ENCODE measurements around the gene MEIKIN. TPM values are rescaled to one million over a fixed set of nuclear protein-coding genes. Genes with fewer than 3 reads are reported as not detected.
A peak's percentile ranks its signal among the peaks of the same experiment; 100 is the strongest.

Gene MEIKIN
- total RNA-seq, 1 experiment from 2014 or later: not detected

DNA sequence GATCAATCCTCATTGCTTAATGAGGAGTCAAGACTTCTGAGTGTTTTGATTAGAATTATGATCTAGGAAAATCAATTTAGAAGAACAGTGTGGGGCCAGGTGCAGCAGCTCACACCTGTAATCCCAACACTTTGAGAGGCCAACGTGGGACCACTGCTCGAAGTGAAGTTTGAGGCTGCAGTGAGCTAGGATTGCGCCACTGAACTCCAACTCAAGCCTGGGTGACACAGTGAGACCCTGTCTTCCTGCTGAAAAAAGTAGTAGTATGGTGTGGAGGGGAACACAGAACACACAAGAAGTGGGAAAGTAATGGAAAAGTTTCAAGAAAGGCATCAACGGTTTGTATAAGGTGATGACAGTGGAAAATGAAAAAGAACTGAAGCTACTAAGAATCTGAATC, 157.7 kb downstream of the MEIKIN start:
- no peaks in the 10 kb centered on the region for H3K27me3 Mint-ChIP-seq (ENCODE audit: low read depth)
- Histone ChIP-seq H3K4me1 (ENCODE audit: insufficient read depth, low read length) (no peaks in the 10 kb centered on the region), H2AFZ (ENCODE audit: low read length) (no peak overlapping the region), H2BK12ac (ENCODE audit: insufficient read length, low read depth, low read length) (no peak overlapping the region), H3K79me1 (ENCODE audit: insufficient read depth, low read depth, low read length, poor library complexity, severe bottlenecking) (peaks cover 10% of the 10 kb centered on the region), H3K23me2 (ENCODE audit: insufficient read length, low read depth, low read length, poor library complexity, severe bottlenecking) (no peaks in the 10 kb centered on the region), H2BK5ac (ENCODE audit: insufficient read length, low read length) (no peak overlapping the region), H3K9me3 (ENCODE audit: control insufficient read depth, low read depth, low read length) (no peaks in the 10 kb centered on the region), H4K20me1 (ENCODE audit: control insufficient read depth, insufficient read depth, insufficient read length) (no peaks in the 10 kb centered on the region), H3K79me2 (ENCODE audit: insufficient read depth, low read length) (peaks cover 6% of the 10 kb centered on the region; the same call in 1 of the 2 replicates), H3K27me3 (ENCODE audit: insufficient read depth, low read length) (no peaks in the 10 kb centered on the region), H3K23ac (ENCODE audit: insufficient read length, low read depth, low read length) (no peak overlapping the region), H4K91ac (ENCODE audit: insufficient read length, low read depth, low read length) (no peak overlapping the region), H4K8ac (replicated peaks; ENCODE audit: insufficient read length, low read depth, low read length) (no peak overlapping the region), H2BK20ac (ENCODE audit: low read depth, low read length, poor library complexity, severe bottlenecking) (no peak overlapping the region), H3K9ac (ENCODE audit: extremely low read depth, insufficient read length, low read length) (no peak overlapping the region), H3K4me2 (ENCODE audit: insufficient read depth, insufficient read length, low read length) (no peak overlapping the region), H3T11ph (ENCODE audit: low read length) (no peak overlapping the region), H3K4ac (ENCODE audit: low read depth, low read length) (no peak overlapping the region), H4K5ac (ENCODE audit: insufficient read length, low read depth, low read length) (no peak overlapping the region), H3K27ac (ENCODE audit: insufficient read length, low read depth, low read length) (no peak overlapping the region), H2BK120ac (ENCODE audit: low read depth, low read length, poor library complexity, severe bottlenecking) (no peak overlapping the region), H3K18ac (ENCODE audit: insufficient read length, low read depth, low read length) (no peak overlapping the region), H3K56ac (ENCODE audit: insufficient read length, low read depth, low read length) (no peak overlapping the region), H3K14ac (ENCODE audit: insufficient read depth, low read length) (no peak overlapping the region), H2AK5ac (ENCODE audit: insufficient read length, low read length) (no peak overlapping the region), H2BK15ac (ENCODE audit: low read depth, low read length) (no peak overlapping the region)
- WGBS (ENCODE audit: extremely low coverage, insufficient read length, low lambda C conversion rate): no CpG with 5 or more reads among the region's 4 CpGs
- no peak for DNase-seq
- TF ChIP-seq, protein P1, sequence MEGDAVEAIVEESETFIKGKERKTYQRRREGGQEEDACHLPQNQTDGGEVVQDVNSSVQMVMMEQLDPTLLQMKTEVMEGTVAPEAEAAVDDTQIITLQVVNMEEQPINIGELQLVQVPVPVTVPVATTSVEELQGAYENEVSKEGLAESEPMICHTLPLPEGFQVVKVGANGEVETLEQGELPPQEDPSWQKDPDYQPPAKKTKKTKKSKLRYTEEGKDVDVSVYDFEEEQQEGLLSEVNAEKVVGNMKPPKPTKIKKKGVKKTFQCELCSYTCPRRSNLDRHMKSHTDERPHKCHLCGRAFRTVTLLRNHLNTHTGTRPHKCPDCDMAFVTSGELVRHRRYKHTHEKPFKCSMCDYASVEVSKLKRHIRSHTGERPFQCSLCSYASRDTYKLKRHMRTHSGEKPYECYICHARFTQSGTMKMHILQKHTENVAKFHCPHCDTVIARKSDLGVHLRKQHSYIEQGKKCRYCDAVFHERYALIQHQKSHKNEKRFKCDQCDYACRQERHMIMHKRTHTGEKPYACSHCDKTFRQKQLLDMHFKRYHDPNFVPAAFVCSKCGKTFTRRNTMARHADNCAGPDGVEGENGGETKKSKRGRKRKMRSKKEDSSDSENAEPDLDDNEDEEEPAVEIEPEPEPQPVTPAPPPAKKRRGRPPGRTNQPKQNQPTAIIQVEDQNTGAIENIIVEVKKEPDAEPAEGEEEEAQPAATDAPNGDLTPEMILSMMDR (conservative IDR thresholded peaks at IDR 0.05): no peak
- peak overlapping the region in 1 of 3 experiments; percentile 7; a peak in 1 of 7 replicates for H3K27ac Mint-ChIP-seq
- no peaks in the 10 kb centered on the region for H3K9me3 Mint-ChIP-seq
- peaks cover 9 to 11% of the 10 kb centered on the region in 2 experiments for H3K4me1 Mint-ChIP-seq
- no peak overlapping the region for H3K4me3 Mint-ChIP-seq
- H3K36me3 Mint-ChIP-seq (ENCODE audit: insufficient read depth in 1 of 3, low read depth in 3 of 3): 0 out of 7 replicates have a peak, but pooled peaks cover 0 to 3% (median 0%) of the 10 kb centered on the region in 3 experiments

Data from H9 (cell line).